Dedifferentiated amniotic fluid mesenchymal stem cell (primary cell): ENCODE data around the gene MRPS12.

Experiments used
- DNase-seq: peaks from one replicate; pipeline ENCODE4 v3.0.0-alpha.2; 2016; ENCODE audit errors: extremely low spot score

Gene MRPS12

GRCh38 chr19:38975214-38975860 lies 44.6 kb downstream of the MRPS12 start, which contains the start of gene FBXO17:
FBXO17 (minus strand) TSS chr19:38975742; CDS start chr19:38950319, 25,423 bp downstream.
- DNase-seq: peak; percentile 53

GRCh38 chr19:38975861-38976271 lies 45.1 kb downstream of the MRPS12 start:
- no peak for DNase-seq

GRCh38 chr19:38977445-38978325 lies 46.9 kb downstream of the MRPS12 start:
- DNase-seq: no peak

- DNase-seq: no peak
Observed at GRCh38 chr19:38978326-38978689, 47.6 kb downstream of the MRPS12 start.

GRCh38 chr19:38979812-38980211 lies 49.1 kb downstream of the MRPS12 start:
- DNase-seq: no peak

- no peak for DNase-seq
Observed at GRCh38 chr19:38980583-38981374, 50.0 kb downstream of the MRPS12 start.
